ENCODE measurements around the gene VAPA. TPM values are rescaled to one million over a fixed set of nuclear protein-coding genes. Genes with fewer than 3 reads are reported as not detected.

The VAPA gene
- total RNA-seq, 4 donors from 2014 or later = 188 to 221 (median 209) TPM

DNA sequence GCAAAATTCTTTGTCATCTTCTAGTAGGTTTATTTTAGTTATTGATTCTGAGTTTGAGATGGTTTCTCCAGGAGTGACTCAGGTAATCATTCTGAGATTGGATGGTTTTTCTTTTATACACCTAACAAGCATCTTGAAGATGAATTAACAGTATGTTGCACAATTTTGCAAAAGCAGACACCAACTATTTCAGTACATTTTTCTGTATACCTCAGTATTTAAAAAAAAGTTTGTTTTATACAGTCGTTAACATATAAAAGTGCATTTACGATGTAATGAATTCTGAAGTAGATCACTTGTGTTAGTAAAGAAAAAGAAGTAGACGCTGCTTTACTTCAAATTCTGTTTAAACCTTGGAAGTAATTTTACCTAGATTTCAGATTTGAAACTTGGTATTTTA is 3.0 kb downstream of the VAPA start:
- no peak overlapping the region for H3K4me3 ChIP-seq (ENCODE audit: low read depth, poor library complexity, severe bottlenecking)
- intact Hi-C loops (cut with DNase I; ENCODE audit: low total_unique reads) = loop anchor here (5.0 kb wide), 1 partner anchor 965 kb away; no protein-coding TSS in a partner anchor
- 64 to 66% methylated on average over 3 of the region's 3 CpGs for WGBS, 2 donors
- TF ChIP-seq CTCF (IDR thresholded peaks at IDR 0.05) (no peak), POLR2A (IDR thresholded peaks at IDR 0.05) (no peak)
- DNase-seq (ENCODE audit: low spot score in 2 of 2) = no peak

- 12 to 21% methylated on average over 2 of the region's 2 CpGs for WGBS, 2 donors
- intact Hi-C loops (cut with DNase I; ENCODE audit: low total_unique reads) = loop anchor here (5.0 kb wide), 1 partner anchor 966 kb away; no protein-coding TSS in a partner anchor
- no peak overlapping the region for H3K4me3 ChIP-seq (ENCODE audit: low read depth, poor library complexity, severe bottlenecking)
- TF ChIP-seq CTCF (IDR thresholded peaks at IDR 0.05) (no peak), POLR2A (IDR thresholded peaks at IDR 0.05) (no peak)
- no peak for DNase-seq (ENCODE audit: low spot score in 2 of 2)
These were observed 4.3 kb downstream of the VAPA start for GRCh38 chr18:9918016-9918680.

DNA sequence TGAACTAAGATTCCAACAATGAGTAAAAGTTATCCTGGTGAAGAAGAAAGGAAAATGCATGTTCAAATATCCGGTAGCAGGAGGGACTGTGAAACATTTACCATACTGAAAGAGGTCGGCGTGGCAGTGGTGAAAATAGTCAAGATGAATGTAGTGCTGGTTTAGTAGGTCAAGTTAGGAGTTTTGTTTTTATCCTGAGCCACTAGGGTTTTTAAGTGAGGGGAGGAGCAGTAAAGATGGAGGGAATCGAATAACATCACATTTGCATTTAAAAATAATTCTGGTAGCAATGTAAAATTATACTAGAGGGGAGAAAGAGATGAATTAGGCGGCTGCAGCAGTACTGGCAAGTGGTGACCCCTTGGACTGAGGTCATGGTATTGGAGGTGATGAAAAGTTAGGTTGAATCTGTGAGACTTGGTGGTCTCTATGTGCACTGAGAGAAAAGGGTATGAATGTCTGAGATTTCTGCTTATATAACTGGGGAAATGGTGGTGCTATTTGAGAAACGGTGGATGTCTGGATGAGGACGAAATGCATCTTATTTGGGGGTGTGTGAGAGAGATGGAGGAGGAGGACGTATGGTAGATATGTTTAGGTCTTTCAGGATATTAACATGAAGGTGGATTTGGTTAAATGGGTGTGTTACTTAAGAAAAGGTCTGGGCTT is 5.9 kb downstream of the VAPA start:
- no peak overlapping the region for H3K4me3 ChIP-seq (ENCODE audit: low read depth, poor library complexity, severe bottlenecking)
- DNase-seq (ENCODE audit: low spot score in 2 of 2) = no peak
- intact Hi-C loops (cut with DNase I; ENCODE audit: low total_unique reads) = loop anchor here (5.0 kb wide), 1 partner anchor 967 kb away; no protein-coding TSS in a partner anchor
- 69 to 78% methylated on average over 8 of the region's 8 CpGs for WGBS, 2 donors
- no peak for TF ChIP-seq CTCF (IDR thresholded peaks at IDR 0.05)
- no peak for TF ChIP-seq POLR2A (IDR thresholded peaks at IDR 0.05)

- DNase-seq (ENCODE audit: low spot score in 2 of 2) = no peak
- H3K4me3 ChIP-seq (ENCODE audit: low read depth, poor library complexity, severe bottlenecking) = no peak overlapping the region
- no peak for TF ChIP-seq POLR2A (IDR thresholded peaks at IDR 0.05)
- 43 to 58% methylated on average over 4 of the region's 4 CpGs for WGBS, 2 donors
- intact Hi-C loops (cut with DNase I; ENCODE audit: low total_unique reads) = no loop called here
These were observed 8.9 kb downstream of the VAPA start for GRCh38 chr18:9922592-9923311.

DNA sequence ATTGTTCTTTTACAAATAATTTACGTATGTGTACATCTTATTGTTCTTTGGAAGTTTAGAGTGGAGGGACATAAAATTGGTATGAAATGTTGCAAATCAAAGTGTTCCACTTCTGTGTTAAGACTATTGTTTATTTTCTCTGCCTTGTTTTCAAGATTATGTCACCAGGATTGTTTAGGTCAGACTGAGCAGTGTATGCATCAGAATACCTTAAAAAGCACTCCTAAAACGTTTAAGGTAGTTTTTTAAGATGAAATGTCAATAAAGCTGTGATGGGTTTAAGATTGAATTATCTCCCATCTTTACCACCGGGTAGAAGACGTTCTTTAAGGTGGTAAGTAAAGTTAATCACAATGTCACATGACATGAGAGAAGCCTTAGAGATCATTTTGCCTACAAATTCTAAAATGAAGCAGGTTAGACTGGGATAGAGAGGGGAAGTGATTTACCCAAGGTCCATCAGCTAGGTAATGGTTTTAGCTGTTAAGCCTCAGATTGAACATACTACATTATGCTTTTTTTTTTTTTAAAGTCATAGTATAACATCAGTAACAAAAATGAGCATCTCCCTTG is 10.6 kb downstream of the VAPA start:
- TF ChIP-seq POLR2A (IDR thresholded peaks at IDR 0.05) = no peak
- no peak for TF ChIP-seq CTCF (IDR thresholded peaks at IDR 0.05)
- WGBS, 2 donors = 37 to 42% methylated on average over 4 of the region's 4 CpGs
- H3K4me3 ChIP-seq (ENCODE audit: low read depth, poor library complexity, severe bottlenecking) = no peak overlapping the region
- no peak for DNase-seq (ENCODE audit: low spot score in 2 of 2)
- intact Hi-C loops (cut with DNase I; ENCODE audit: low total_unique reads) = no loop called here

DNA sequence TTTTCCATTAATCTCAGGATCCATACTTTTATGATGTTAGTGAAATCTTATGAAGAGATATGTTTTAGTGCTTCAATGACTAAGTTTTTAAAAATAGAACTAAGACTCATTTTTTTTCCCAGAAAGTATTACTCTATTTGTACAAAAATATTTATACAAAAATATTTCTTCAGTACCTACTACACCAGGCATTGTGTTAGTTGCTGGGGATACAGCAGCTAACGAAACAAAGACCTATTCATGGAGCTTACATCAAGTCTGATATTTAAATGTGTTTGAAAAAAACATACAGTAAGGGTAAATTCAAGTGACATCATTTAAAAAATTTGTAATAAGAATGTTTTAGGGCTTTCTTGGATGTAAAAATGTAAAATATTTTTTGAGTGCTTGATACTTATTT is 11.6 kb downstream of the VAPA start:
- intact Hi-C loops (cut with DNase I; ENCODE audit: low total_unique reads) = no loop called here
- DNase-seq (ENCODE audit: low spot score in 2 of 2) = no peak
- 49 to 57% methylated on average over 1 of the region's 1 CpG for WGBS, 2 donors
- TF ChIP-seq POLR2A (IDR thresholded peaks at IDR 0.05) (no peak), CTCF (IDR thresholded peaks at IDR 0.05) (no peak)
- no peak overlapping the region for H3K4me3 ChIP-seq (ENCODE audit: low read depth, poor library complexity, severe bottlenecking)

Measured in lower leg skin (tissue), 4 donors.